WERI-Rb-1 (cell line): Measurements from ENCODE around the gene ARID5A.

ENCODE experiments used
- DNase-seq: peaks from one replicate; pipeline ENCODE4 v3.0.0-alpha.2; 2020
- H3K27ac ChIP-seq: fragments of 250-450 bp; sonication (Bioruptor Pico); 2 replicates; pipeline ENCODE4 v1.5.1; 2020; ENCODE audit warnings: mild to moderate bottlenecking, moderate library complexity
- H3K27me3 ChIP-seq: fragments of 250-450 bp; sonication (Bioruptor Pico); 2 replicates; pipeline ENCODE4 v1.5.1; 2021; ENCODE audit warnings: mild to moderate bottlenecking, low read depth, moderate library complexity; ENCODE audit not compliant: insufficient read depth, severe bottlenecking
- H3K36me3 ChIP-seq: fragments of 250-450 bp; sonication (Bioruptor Pico); 2 replicates; pipeline ENCODE4 v1.5.1; 2020; ENCODE audit warnings: mild to moderate bottlenecking, moderate library complexity
- H3K4me3 ChIP-seq: 2 replicates; pipeline ENCODE4 v1.5.1; 2011; ENCODE audit warnings: low read depth, mild to moderate bottlenecking, control low read depth, low read length
- H3K9me3 ChIP-seq: fragments of 250-450 bp; sonication (Bioruptor Pico); 2 replicates; pipeline ENCODE4 v1.5.1; 2021; ENCODE audit warnings: mild to moderate bottlenecking, moderate library complexity; ENCODE audit not compliant: severe bottlenecking
- CTCF ChIP-seq: IDR thresholded peaks from 2 replicates; pipeline ENCODE4 v1.5.1; 2011; ENCODE audit warnings: low read depth, mild to moderate bottlenecking, control low read depth, inconsistent platforms, low read length

Gene ARID5A

GRCh38 chr2:96596596-96596995, 60.0 kb downstream of the ARID5A start:
- no peak for TF ChIP-seq CTCF
- Histone ChIP-seq H3K4me3 (no peak overlapping the region), H3K27me3 (no peaks in the 10 kb centered on the region), H3K9me3 (no peaks in the 10 kb centered on the region), H3K27ac (no peak overlapping the region), H3K36me3 (peaks cover 92% of the 10 kb centered on the region)
- DNase-seq = no peak

GRCh38 chr2:96599941-96600340, 63.4 kb downstream of the ARID5A start:
- no peak for DNase-seq
- H3K27me3 ChIP-seq = no peaks in the 10 kb centered on the region
- TF ChIP-seq CTCF = no peak
- no peaks in the 10 kb centered on the region for H3K9me3 ChIP-seq
- peaks cover 93% of the 10 kb centered on the region for H3K36me3 ChIP-seq
- H3K4me3 ChIP-seq = no peak overlapping the region
- H3K27ac ChIP-seq = no peak overlapping the region

GRCh38 chr2:96601382-96602292, 65.1 kb downstream of the ARID5A start:
- no peak for TF ChIP-seq CTCF
- H3K36me3 ChIP-seq = peaks cover 95% of the 10 kb centered on the region
- no peak for DNase-seq

More at GRCh38 chr2:96601382-96602292, 65.1 kb downstream of the ARID5A start:
- Histone ChIP-seq H3K27me3 (no peaks in the 10 kb centered on the region), H3K27ac (no peak overlapping the region), H3K9me3 (no peaks in the 10 kb centered on the region), H3K4me3 (no peak overlapping the region)
